GM21447 (cell line): ENCODE results near the gene CELF5.
"Not testable (repeated sequence)": the region's sequence is repeated elsewhere in the genome, so short reads cannot be mapped to it uniquely, and the experiment has no call there.

ENCODE experiments used
- ATAC-seq: cut with Tn5 transposase; IDR thresholded peaks from one replicate; pipeline ENCODE4 v1.9.1; 2021; ENCODE audit not compliant: unreplicated experiment

Gene CELF5

DNA sequence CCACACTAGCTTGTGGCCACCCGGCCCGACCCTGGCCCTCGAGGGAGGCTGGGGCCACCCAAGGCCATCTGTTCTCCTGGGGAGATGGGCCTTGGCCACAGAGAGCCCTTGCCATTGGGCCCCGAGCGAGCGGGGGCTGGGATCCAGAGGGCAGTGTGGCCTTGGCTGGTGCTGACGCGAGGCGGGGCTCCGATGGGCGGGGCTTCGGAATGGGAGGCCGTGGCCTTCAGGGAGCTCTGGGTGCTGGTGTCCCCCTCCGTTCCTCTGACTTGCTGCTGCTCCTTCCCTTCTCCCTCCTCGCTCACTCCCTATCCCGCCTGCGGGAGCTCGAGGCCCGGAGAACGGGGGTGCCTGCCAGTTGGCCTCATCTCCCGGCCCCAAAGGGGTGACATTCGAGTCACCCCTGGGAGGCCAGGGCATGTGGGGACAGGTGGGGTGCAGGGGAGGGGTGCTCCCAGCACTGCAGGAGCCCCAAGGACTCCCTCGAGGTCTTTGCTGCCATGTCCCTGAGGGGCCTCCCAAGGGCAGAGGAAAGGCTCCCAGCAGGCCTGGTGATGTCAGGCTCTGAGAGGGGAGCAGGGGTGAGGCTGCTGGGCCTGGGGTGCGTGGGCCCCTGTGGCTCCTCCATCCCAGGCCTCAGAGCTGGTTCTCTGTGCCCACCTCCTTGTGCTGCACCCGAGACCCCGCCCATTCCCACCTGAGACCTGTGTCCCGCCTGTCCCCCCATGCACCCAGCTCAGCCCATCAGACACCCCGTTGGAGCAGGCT, 34.6 kb upstream of the CELF5 start:
- ATAC-seq: no peak

DNA sequence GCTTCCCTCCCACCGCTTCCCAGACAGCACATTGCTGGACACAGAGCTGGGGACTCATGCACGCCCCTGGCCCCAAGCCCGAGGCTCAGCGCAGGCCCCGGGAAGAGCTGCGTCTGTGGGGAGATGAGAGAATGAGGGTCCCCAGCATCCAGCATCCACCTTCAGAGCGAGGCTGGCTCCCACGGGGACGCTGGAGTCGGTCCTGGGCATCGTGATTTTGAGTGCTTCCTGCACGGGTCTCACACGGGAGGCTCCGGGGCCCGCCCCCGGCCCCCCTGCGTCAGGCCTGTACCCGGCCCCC, 34.0 kb upstream of the CELF5 start:
- ATAC-seq: no peak

DNA sequence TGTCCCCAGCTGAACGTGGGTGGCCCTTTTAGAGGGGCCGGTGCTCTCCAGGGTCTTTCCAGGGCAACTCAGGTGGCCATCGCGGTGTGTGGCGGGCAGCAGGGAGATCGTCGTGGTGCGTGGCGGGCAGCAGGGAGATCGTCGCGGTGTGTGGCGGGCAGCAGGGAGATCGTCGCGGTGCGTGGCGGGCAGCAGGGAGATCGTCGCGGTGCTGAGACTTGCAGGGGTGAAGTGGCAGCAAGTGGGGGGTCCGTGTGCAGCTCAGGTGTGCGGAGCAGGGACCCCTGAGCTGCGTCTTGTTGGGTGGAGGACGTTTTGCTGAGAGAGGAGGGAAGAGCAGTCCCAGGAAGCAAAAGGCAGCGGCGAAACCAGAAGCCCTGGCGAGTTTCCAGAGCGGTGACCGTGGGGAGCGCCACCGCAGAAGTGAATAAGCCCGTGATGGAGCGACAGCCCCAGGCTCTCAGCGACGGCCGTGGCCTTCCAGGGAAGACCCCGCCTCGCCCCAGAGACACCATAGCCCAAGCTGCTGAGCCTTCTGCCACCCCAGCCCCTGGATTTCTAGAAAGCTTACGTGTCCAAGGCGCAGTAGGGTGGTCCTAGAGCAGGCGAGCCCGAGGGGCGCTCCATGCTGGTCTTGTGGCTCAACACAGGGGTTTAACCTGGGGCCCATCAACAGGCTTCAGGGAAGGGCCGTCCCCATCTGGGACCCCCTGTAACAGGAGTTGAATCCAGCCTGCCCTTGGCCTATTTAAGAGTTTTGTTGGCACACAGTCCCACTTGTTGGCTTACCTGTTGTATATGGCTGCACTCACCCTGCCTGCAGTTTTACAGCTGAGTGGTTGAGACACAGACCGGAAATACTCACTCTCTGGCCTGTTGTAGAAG, 33.3 kb upstream of the CELF5 start:
- no peak for ATAC-seq

DNA sequence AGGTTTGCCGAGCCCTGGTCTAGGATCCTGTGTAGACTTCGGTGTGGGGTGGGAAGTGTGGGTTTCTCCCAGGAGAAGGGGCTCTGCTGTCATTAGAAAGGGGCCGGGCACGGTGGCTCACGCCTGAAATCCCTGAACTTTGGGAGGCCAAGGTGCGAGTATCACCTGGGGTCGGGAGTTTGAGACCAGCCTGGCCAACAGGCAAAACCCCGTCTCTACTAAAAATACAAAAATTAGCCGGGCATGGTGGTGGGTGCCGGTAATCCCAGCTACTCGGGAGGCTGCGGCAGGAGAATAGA, 32.7 kb upstream of the CELF5 start:
- ATAC-seq: not testable (repeated sequence)

DNA sequence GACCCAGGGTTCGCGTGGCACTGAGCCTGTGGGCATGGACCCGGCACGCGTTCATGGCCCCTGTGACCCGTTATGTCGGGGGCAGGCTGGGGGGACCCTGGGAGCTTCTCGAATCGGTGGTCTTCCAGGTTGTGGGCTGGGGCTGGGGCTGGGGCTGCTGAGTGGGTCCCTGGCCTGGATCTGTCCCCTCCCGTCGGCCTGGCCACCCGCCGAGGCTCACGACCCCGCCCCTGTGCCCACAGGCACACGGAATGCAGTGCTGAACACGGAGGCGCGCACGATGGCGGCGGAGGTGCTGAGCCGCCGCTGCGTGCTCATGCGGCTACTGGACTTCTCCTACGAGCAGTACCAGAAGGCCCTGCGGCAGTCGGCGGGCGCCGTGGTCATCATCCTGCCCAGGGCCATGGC, 32.2 kb upstream of the CELF5 start:
- no peak for ATAC-seq

DNA sequence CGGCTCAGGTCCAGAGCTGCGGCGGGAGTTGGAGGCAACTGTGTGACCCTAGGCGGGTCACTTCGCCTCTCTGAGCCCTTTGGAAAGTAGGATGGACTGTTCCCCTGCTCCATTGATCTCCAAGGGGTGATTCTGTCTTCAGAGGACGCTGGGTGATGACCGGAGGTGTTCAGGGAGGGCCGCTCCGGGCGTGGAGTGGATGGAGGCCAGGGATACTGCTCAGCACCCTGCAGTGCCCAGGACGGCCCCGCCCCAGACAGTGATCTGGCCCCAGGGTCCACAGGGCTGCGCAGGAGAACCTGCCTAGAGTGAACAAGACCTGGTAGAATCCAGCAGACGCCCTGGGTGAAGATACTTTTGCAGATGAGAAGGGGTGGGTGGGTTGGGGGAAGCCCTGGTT, 31.8 kb upstream of the CELF5 start:
- ATAC-seq: no peak

DNA sequence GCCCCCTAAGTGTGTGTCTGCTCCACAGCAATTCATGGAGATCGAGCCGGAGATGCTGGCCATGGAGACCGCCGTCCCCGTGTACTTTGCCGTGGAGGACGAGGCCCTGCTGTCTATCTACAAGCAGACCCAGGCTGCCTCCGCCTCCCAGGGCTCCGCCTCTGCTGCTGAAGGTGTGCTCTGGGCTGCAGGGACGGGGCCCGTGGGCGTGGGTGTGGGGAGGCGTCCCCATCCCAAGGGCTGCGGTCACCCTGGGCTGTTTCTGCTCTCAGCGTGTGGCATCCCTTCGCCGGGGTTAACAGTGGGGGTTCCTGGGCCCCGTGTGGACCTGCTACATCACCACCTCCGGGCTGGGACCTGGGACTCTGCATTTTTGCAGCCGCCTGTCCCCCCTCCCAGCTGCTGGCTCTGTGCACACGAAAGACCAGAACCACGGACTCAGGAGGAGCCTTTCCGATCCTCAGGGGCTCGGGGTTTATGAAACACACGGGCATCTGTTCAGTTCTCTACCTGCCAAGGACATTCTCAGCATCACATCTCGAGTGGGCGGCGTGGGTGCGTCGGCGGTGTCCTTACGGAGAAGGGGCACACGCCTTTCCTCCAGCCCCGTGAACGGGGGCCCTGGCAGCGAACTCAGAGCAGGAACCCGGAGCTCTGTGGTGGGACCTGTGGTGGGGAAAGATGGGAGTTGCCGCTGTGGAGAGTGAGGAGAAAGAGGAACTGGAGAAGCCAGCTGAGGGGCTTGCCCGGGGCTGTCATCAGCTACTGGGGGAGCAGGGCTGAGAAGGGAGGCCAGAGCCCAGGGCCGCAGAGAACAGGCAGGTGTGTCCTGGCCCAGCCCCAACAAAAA, 31.0 kb upstream of the CELF5 start:
- ATAC-seq: no peak

DNA sequence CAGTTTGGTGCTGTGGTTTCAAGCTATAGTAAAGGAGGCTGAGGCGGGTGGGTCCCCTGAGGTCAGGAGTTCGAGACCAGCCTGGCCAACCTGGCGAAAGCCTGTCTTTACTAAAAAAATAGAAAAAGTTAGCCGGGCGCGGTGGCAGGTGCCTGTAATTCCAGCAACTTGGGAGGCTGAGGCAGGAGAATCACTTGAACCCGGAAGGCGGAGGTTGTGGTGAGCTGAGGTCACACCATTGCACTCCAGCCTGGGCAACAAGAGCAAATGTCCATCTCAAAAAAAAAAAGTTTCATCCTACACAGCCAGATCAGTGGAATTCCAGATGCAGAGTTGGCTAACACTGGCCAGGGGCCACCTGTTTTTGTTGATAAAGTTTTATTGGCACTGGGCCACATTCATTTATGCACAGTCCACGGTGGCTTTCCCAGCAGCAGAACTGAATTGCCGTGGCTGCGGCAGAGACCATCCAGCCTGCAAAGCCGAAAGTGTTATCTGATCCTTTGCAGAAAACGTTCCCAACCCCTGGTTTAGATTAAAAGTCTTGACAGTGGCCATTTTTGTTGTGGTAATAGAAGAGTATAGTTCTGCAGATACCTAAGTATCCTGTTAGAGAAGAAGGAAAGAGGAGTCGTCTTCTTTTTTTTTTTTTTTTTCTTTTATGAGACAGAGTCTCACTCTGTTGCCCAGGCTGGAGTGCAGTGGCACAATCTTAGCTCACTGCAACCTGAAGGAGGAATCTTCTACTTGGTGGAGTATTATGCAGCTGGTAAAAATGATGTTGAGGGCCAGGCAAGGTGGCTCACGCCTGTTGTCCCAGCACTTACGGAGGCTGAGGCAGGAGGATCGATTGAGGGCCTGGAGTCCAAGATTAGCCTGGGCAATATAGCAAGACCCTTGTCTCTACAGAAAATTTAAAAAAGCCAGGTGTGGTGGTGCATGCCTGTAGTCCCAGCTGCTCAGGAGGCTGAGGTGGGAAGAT, 30.1 kb upstream of the CELF5 start:
- no peak for ATAC-seq

DNA sequence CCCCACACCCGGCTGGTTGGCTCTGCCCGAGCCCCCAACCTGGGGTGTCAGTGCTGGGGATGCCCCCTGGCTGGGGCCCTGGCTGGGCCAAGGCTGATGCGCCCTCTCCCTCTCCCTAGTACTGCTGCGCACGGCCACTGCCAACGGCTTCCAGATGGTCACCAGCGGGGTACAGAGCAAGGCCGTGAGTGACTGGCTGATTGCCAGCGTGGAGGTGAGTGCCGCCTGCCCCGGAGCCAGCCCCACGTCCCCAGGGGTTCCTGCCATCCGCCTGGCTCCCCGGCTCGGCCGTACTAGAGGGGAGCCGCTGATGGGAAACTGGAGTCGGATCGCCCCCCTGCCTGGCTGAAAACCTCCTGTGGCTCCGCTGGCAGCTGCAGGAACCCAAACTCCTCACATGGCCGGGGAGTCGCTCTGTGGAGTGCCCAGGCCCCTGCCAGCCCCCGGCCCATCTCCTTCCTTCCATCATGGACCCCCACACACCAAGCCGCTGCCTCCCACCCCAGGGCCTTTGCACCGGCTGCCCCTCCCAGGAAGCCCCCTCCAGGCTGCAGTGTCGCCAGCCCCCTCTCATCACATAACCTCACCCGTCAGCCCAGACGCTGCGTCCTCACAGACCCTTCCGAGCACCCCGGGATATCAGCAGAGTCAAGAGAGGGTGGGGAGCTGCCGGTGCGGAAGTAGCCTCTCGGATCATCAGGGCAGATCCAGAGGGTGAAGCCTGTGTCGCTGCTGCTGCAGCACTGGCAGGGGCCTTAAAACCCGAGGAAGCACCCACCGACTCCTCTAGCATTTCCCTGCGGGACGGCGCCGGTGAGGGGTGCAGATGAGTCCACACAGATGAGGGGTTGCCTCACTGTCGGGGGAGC, 28.2 kb upstream of the CELF5 start:
- no peak for ATAC-seq

DNA sequence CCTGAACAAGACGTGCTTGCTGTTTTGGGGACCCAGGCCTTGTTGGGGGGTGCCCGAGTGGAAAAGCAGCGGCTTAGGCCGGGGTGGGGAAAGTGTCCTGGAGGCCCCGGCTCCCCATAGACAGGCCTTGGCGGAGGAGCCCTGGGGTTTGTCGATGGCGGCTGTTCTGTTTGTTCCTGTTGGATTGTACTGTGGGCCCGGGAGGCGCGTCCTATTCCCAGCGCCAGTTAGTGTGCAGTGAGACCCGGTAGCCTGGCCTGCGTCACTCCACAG, 27.6 kb upstream of the CELF5 start:
- ATAC-seq: no peak

DNA sequence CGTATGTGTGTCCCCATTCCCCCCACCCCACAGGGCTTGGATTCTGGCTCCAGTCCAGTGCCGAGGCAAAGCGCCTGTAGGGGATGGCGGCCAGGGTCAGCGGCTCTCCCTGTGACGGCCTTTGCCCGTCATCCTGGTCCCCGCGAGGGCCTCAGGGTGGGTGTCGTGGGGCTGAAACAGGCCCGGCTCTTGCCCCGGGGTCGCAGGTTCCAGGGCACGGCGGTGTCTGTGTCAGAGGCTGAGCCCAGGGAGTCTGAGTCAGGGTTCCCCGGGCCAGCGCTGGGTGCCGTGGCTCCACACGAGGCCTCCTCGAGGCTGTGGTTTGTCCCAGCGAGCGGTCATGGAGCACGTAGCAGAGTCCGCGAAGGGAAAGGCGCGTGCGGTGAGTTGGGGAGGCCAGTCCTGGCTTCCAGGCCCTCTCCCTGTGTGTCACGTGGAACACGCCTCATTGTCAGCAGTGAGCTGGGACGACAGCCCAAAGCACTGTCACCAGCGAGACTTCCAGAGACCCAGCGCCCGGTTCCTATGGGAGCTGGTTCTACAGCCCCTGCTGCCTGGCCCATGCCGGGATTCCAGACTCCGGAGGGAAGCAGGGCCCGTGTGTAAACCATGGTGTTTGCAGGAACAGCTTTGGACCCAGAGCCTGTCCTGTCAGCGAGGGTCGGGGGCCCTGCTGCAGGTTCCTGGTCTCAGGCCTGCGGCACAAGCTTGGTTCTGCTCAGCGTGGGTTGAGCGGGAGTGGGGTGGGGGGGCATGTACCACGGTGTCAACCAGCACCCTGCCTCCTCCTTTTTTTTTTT, 25.4 kb upstream of the CELF5 start:
- ATAC-seq: no peak

DNA sequence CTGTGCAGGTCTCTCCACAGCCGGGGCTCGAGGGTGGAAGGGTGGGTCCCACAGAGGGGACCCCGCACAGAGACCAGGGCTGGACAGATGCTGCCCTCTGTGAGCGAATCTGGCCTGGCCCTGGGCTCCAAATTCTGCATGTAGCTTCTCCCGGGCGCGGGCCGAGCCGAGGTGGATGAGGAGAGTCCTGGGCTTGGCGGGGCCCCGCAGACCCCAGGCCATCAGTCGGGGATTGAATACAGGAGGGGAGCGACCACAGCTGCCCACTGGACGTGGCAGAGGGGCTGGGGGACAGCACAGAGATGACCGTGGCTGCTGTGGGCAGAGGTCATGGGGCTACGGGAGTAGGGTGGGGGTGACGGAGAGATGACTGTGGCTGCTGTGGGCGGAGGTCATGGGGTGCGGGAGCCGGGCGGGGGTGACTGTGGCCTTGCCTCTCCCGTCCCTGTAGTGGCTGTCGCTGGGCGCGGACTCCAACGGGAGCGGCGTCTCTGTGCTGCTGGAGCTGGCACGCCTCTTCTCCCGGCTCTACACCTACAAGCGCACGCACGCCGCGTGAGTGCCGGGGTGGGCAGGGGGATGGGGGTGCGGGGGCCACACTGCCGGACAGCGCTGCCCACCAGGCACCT, 23.3 kb upstream of the CELF5 start:
- no peak for ATAC-seq

DNA sequence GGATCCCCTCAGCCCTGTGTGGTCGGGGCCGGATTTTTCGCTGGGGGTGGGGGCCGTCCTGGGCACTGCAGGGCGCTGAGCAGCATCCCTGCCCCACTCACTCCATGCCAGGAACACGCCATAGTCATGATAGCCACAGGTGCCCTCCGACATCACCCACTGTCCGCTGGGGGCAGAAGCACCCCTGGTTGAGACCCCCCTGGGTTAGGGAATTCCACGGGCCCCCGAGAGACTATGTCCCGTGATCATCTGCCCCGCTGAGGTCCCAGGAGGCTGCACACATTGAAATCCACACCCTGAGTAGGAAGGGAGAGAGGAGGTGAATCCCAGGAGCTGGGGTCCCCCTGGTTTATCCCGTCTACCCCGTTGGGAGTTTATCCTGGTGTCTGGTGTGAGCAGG, 22.6 kb upstream of the CELF5 start:
- no peak for ATAC-seq

DNA sequence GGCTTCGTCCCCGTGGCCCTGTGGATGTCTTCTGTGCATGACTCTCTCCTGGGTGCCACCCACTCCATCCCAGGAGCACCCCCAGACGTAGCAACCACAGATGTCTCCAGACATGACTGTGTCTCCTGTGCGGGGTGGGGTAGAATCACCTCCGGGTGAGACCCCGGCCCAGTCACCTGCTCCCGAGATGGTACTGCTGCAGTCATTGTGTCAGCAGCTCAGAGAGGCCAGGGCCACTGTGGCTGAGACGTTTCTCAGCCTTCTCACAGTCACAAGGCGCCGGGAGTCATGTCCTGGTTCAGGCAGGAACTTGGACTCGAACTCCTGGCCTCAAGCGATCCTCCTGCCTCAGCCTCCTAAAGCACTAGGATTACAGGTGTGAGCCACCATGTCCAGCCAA, 22.1 kb upstream of the CELF5 start:
- ATAC-seq: no peak

DNA sequence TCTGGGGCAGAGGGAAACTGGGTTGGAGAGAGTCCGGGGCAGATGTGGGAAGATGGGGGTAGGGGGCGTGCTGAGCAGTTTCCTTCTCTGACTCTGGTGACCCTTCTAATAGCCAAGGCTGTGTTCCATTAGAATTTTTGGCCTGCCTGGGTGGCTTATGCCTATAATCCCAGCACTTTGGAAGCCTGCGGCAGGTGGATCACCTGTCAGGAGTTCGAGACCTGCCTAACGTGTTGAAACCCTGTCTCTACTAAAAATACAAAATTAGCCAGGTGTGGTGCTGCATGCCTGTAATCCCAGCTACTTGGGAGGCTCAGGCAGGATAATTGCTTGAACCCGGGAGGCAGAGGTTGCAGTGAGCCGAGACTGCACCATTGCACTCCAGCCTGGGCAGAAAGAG, 21.6 kb upstream of the CELF5 start:
- not testable (repeated sequence) for ATAC-seq

DNA sequence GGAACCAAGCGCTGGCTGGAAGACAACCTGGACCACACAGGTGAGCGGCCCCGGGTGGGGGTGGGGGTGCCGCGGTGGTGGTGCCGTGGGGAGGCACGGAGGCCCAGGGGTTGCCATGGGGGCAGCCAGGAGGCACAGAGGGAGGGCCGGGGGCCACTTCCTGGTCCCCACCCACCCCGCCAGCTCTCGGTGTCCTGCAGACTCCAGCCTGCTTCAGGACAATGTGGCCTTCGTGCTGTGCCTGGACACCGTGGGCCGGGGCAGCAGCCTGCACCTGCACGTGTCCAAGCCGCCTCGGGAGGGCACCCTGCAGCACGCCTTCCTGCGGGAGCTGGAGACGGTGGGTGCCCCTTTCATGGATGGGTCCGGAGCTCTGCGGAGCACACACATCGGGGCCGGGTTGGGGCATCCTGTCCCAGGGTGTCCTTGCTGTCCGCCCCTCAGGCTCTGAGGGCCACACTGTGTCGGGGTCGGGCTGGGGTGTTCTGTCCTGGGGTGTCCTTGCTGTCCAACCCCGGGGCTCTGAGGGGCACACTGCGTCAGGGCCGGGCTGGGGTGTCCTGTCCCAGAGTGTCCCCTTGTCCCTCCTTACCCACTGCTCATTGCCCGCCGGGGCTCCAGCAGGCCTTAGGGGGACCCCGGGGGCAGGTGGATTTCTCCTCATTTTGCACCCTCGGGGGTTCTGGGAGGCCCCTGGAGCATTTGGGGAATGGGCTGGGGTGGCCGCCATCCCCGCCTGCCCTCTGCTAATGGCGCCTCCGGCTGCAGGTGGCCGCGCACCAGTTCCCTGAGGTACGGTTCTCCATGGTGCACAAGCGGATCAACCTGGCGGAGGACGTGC, 20.4 kb upstream of the CELF5 start:
- ATAC-seq: no peak

DNA sequence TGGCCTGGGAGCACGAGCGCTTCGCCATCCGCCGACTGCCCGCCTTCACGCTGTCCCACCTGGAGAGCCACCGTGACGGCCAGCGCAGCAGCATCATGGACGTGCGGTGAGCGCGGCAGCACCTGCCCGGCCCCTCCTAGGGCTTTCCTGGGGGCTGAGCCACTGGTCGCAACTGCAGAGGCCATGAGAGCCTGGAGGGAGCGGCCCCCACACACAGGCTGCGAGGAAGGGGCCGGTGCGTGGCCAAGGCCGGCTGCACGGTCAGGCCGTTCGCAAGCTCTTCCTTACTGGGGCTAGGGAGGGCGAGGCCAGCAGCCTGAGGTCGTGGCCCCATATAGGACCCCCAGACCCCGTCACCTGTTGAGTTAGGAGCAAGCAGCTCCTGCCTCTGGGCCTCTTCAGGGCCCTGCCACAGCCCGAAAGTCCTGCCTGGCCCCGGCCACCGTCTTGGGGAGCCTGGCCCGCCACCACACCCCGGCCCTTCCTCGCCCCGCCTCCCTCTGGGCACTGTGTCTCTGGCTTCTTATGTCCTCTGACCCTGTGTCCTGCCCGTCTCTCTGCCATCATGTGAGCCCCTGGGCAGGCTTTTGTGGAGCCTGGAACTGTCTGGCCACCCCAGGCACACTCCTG, 19.7 kb upstream of the CELF5 start:
- no peak for ATAC-seq
